Esophagus muscularis mucosa (tissue), 3 donors: Measurements from ENCODE around the gene PHGDH.

Source experiments
- CTCF ChIP-seq, 3 experiments: fragments of 200-600 bp in 2 of 3; fragments of 450-650 bp in 1 of 3; sonication (generic) in 2 of 3; IDR thresholded peaks; one replicate each; pipeline ENCODE4 v1.5.1; 2017 to 2019; ENCODE audit warnings: antibody characterized with exemption in 3 of 3, mild to moderate bottlenecking in 2 of 3, moderate library complexity in 1 of 3
- EP300 ChIP-seq: sonication (generic); formaldehyde crosslinking; IDR thresholded peaks from one replicate; pipeline ENCODE4 v1.6.1; 2017; ENCODE audit warnings: antibody characterized with exemption

- no peak for TF ChIP-seq CTCF (IDR thresholded peaks at IDR 0.05)
- TF ChIP-seq EP300: no peak
These were observed 67.3 kb downstream of the PHGDH start for GRCh38 chr1:119778886-119779560.
